HCT116 (cell line): ENCODE measurements around the gene CNTNAP2. TPM values are rescaled to one million over a fixed set of nuclear protein-coding genes. Genes with fewer than 3 reads are reported as not detected.

Experiments used
- ATAC-seq: fragments of 200-7000 bp; cut with Tn5 transposase; 2 replicates; pipeline ENCODE4 v1.9.1; 2020; ENCODE audit warnings: mild to moderate bottlenecking, moderate library complexity
- BruUV-seq: library from RNA; stranded (reverse); fragments of 400-500 nt; replicated peaks from 2 replicates; lab custom pipeline; 2021; lab: Mats Ljungman, UMichigan
- CTCF ChIA-PET: fragments of 300-600 bp; sonication (Branson Sonifier 250); formaldehyde crosslinking; loops from one replicate; lab custom pipeline; 2021; ENCODE audit warnings: antibody characterized with exemption; lab: Charles Lee
- POLR2A ChIA-PET: fragments of 300-600, 350-600 bp; sonication (Branson Sonifier 250); formaldehyde crosslinking; loops from one replicate; lab custom pipeline; 2021; ENCODE audit warnings: antibody characterized with exemption; lab: Charles Lee
- RAD21 ChIA-PET, 2 experiments: fragments of 300-600 bp; sonication (Branson Sonifier 250); formaldehyde crosslinking; loops; one replicate each; lab custom pipeline; 2023; ENCODE audit warnings: low total read pairs in 2 of 2; ENCODE audit not compliant: uncharacterized antibody in 2 of 2, unreplicated experiment in 2 of 2, low non-redundant PET in 1 of 2; lab: Charles Lee
- DNase-seq: peaks from one replicate; pipeline ENCODE4 v3.0.0-alpha.2; 2010; ENCODE audit warnings: low read depth, low spot score
- H2AFZ ChIP-seq: fragments of 200-600 bp; shearing (Covaris generic), sonication (generic); 2 replicates; pipeline ENCODE4 v1.6.1; 2017; ENCODE audit warnings: low read depth, mixed run types, mixed read lengths, antibody characterized with exemption, low read length; ENCODE audit not compliant: poor library complexity, severe bottlenecking
- H3K27ac ChIP-seq: 2 replicates; pipeline ENCODE4 v1.5.1; 2012; ENCODE audit warnings: low read depth, low read length
- H3K27me3 ChIP-seq: fragments of 200-600 bp; sonication (generic); 2 replicates; pipeline ENCODE4 v1.6.1; 2016; ENCODE audit warnings: mixed run types, low read length, mixed read lengths; ENCODE audit not compliant: insufficient read depth
- H3K36me3 ChIP-seq, 2 experiments: fragments of 200-500 bp in 1 of 2; fragments of 200-600 bp in 1 of 2; sonication (Bioruptor generic) in 1 of 2; sonication (generic) in 1 of 2; 2 replicates each; pipeline versions ENCODE4 v1.5.1 to v1.6.1; 2014 to 2016; ENCODE audit warnings: low read length in 2 of 2, inconsistent platforms in 1 of 2, mixed read lengths in 1 of 2, mixed run types in 1 of 2; ENCODE audit not compliant: insufficient read depth in 2 of 2, control insufficient read depth in 1 of 2
- H3K4me1 ChIP-seq, 2 experiments: fragments of 200-600 bp in 1 of 2; sonication (generic) in 1 of 2; 2 replicates each; pipeline versions ENCODE4 v1.5.1 to v1.6.1; 2012 to 2017; ENCODE audit warnings: low read length in 2 of 2, inconsistent platforms in 1 of 2, mild to moderate bottlenecking in 1 of 2, mixed read lengths in 1 of 2, mixed run types in 1 of 2, moderate library complexity in 1 of 2; ENCODE audit not compliant: insufficient read depth in 2 of 2, control insufficient read depth in 1 of 2
- H3K4me2 ChIP-seq: fragments of 200-600 bp; sonication (generic); 2 replicates; pipeline ENCODE4 v1.6.1; 2017; ENCODE audit warnings: mixed run types, low read length, mixed read lengths
- H3K4me3 ChIP-seq, 2 experiments: fragments of 200-600 bp in 1 of 2; sonication (generic) in 1 of 2; replicated peaks in 1 of 2; 2 replicates each; pipeline ENCODE4 v1.5.1; 2011 to 2016; ENCODE audit warnings: low read length in 2 of 2, control low read depth in 1 of 2, low read depth in 1 of 2, mild to moderate bottlenecking in 1 of 2, mixed read lengths in 1 of 2, mixed run types in 1 of 2
- H3K79me2 ChIP-seq: fragments of 200-600 bp; sonication (generic); 2 replicates; pipeline ENCODE4 v1.6.1; 2017; ENCODE audit warnings: mild to moderate bottlenecking, mixed run types, low read length, moderate library complexity, mixed read lengths; ENCODE audit not compliant: insufficient read depth
- H3K9ac ChIP-seq: fragments of 200-600 bp; sonication (generic); 2 replicates; pipeline ENCODE4 v1.6.1; 2016; ENCODE audit warnings: low read length, mixed read lengths
- H3K9me2 ChIP-seq: fragments of 200-600 bp; sonication (generic), shearing (Covaris generic); 2 replicates; pipeline ENCODE4 v1.6.1; 2017; ENCODE audit warnings: mixed run types, mild to moderate bottlenecking, moderate library complexity; ENCODE audit not compliant: insufficient read depth
- H3K9me3 ChIP-seq, 2 experiments: fragments of 200-500 bp in 1 of 2; fragments of 200-600 bp in 1 of 2; sonication (Bioruptor generic) in 1 of 2; sonication (generic) in 1 of 2; 2 replicates each; pipeline ENCODE4 v1.6.1; 2014 to 2017; ENCODE audit warnings: low read length in 2 of 2, mixed read lengths in 2 of 2, inconsistent platforms in 1 of 2, low read depth in 1 of 2, mild to moderate bottlenecking in 1 of 2, mixed run types in 1 of 2, moderate library complexity in 1 of 2; ENCODE audit not compliant: control insufficient read depth in 1 of 2, insufficient read depth in 1 of 2
- H4K20me1 ChIP-seq: fragments of 200-600 bp; sonication (generic), shearing (Covaris generic); 2 replicates; pipeline ENCODE4 v1.6.1; 2017; ENCODE audit warnings: mixed run types, mild to moderate bottlenecking, moderate library complexity; ENCODE audit not compliant: insufficient read depth
- ATF3 ChIP-seq: IDR thresholded peaks from 2 replicates; pipeline ENCODE4 v1.6.1; 2012
- CBX3 ChIP-seq: IDR thresholded peaks from 2 replicates; pipeline ENCODE4 v1.6.1; 2012; ENCODE audit warnings: low read depth
- CEBPB ChIP-seq: IDR thresholded peaks from 2 replicates; pipeline ENCODE4 v1.6.1; 2012; ENCODE audit warnings: low read depth
- CTCF ChIP-seq, 3 experiments: fragments of 200-600 bp in 1 of 3; sonication (generic) in 1 of 3; IDR thresholded peaks in 2 of 3; conservative IDR thresholded peaks in 1 of 3; 2 replicates each; pipeline ENCODE4 v1.5.1; 2012 to 2017; ENCODE audit warnings: low read depth in 2 of 3, low read length in 2 of 3, antibody characterized with exemption in 1 of 3, borderline replicate concordance in 1 of 3, control low read depth in 1 of 3, mild to moderate bottlenecking in 1 of 3, mixed read lengths in 1 of 3, mixed run types in 1 of 3, moderate library complexity in 1 of 3; ENCODE audit not compliant: insufficient read depth in 1 of 3
- EGR1 ChIP-seq: IDR thresholded peaks from 2 replicates; pipeline ENCODE4 v1.6.1; 2012; ENCODE audit warnings: low read depth
- ELF1 ChIP-seq: IDR thresholded peaks from 2 replicates; pipeline ENCODE4 v1.6.1; 2012; ENCODE audit warnings: low read depth, borderline replicate concordance
- EZH2 ChIP-seq: fragments of 200-600 bp; sonication (generic); IDR thresholded peaks from 2 replicates; pipeline ENCODE4 v1.6.1; 2017; ENCODE audit warnings: antibody characterized with exemption, mixed run types
- FOSL1 ChIP-seq: IDR thresholded peaks from 2 replicates; pipeline ENCODE4 v1.6.1; 2012; ENCODE audit warnings: low read depth
- JUND ChIP-seq: IDR thresholded peaks from 2 replicates; pipeline ENCODE4 v1.6.1; 2012
- POLR2A ChIP-seq: IDR thresholded peaks from 2 replicates; pipeline ENCODE4 v1.7.0; 2011; ENCODE audit warnings: borderline replicate concordance; ENCODE audit not compliant: insufficient read depth, insufficient read length; ENCODE audit errors: extremely low read depth
- POLR2AphosphoS5 ChIP-seq: IDR thresholded peaks from 2 replicates; pipeline ENCODE4 v1.6.1; 2011; ENCODE audit warnings: mild to moderate bottlenecking, low read depth, low read length, moderate library complexity
- REST ChIP-seq: IDR thresholded peaks from 2 replicates; pipeline ENCODE4 v1.6.1; 2012; ENCODE audit warnings: low read depth
- SIN3A ChIP-seq: IDR thresholded peaks from 2 replicates; pipeline ENCODE4 v1.6.1; 2012; ENCODE audit warnings: low read depth
- SRF ChIP-seq: IDR thresholded peaks from 2 replicates; pipeline ENCODE4 v1.6.1; 2012; ENCODE audit warnings: low read depth
- ZBTB33 ChIP-seq: IDR thresholded peaks from 2 replicates; pipeline ENCODE4 v1.6.1; 2011; ENCODE audit warnings: mild to moderate bottlenecking, low read length, moderate library complexity; ENCODE audit not compliant: insufficient replicate concordance; ENCODE audit errors: extremely low read depth
- intact Hi-C: fragments of 100-400 bp; cut with micrococcal nuclease; formaldehyde crosslinking; loops from 2 replicates; pipeline ENCODE4 v1.10.0; 2022
- total RNA-seq: library from RNA; stranded (reverse); gene quantifications from one replicate; pipeline ENCODE4 v1.2.1, GENCODE V29; 2021; ENCODE audit not compliant: unreplicated experiment

CNTNAP2 gene
- total RNA-seq, 1 experiment from 2014 or later: 0.37 TPM

GRCh38 chr7:148147438-148147837 lies 2030.8 kb downstream of the CNTNAP2 start:
- no peaks in the 10 kb centered on the region for H3K4me1 ChIP-seq
- no peak overlapping the region for H3K27ac ChIP-seq
- CTCF ChIA-PET: interaction anchor here (0.7 kb wide), 1 partner anchor 843 kb away, joined by 4 read pairs; no protein-coding TSS in a partner anchor
- DNase-seq: no peak
- intact Hi-C loops: no loop called here
- TF ChIP-seq POLR2AphosphoS5 (no peak), JUND (no peak), SIN3A (no peak), SRF (no peak)
- H3K9ac ChIP-seq: no peak overlapping the region
- H3K9me2 ChIP-seq: no peaks in the 10 kb centered on the region
- H3K36me3 ChIP-seq: no peaks in the 10 kb centered on the region
- RAD21 ChIA-PET: no interaction called here
- no TSS peak for BruUV-seq
- no peak overlapping the region for H3K4me3 ChIP-seq
- POLR2A ChIA-PET: no interaction called here
- H2AFZ ChIP-seq: no peak overlapping the region
- no peaks in the 10 kb centered on the region for H3K27me3 ChIP-seq
- no peak for ATAC-seq
- H3K4me2 ChIP-seq: no peak overlapping the region
- H3K79me2 ChIP-seq: no peaks in the 10 kb centered on the region
- H3K9me3 ChIP-seq: no peaks in the 10 kb centered on the region
- H4K20me1 ChIP-seq: no peaks in the 10 kb centered on the region

GRCh38 chr7:148148456-148148855 lies 2031.9 kb downstream of the CNTNAP2 start:
- intact Hi-C loops: no loop called here
- no peak overlapping the region for H2AFZ ChIP-seq
- no peak overlapping the region for H3K9ac ChIP-seq
- no peaks in the 10 kb centered on the region for H4K20me1 ChIP-seq
- no peak overlapping the region for H3K4me3 ChIP-seq
- ChIA-PET POLR2A (no interaction called here), RAD21 (no interaction called here), CTCF (no interaction called here)
- no peaks in the 10 kb centered on the region for H3K4me1 ChIP-seq
- H3K9me3 ChIP-seq: no peaks in the 10 kb centered on the region
- ATAC-seq (no peak), DNase-seq (no peak)
- H3K27me3 ChIP-seq: no peaks in the 10 kb centered on the region
- no peaks in the 10 kb centered on the region for H3K79me2 ChIP-seq
- H3K36me3 ChIP-seq: no peaks in the 10 kb centered on the region
- H3K9me2 ChIP-seq: no peaks in the 10 kb centered on the region
- no TSS peak for BruUV-seq
- no peak overlapping the region for H3K27ac ChIP-seq
- no peak overlapping the region for H3K4me2 ChIP-seq
- no peak for TF ChIP-seq EZH2
- TF ChIP-seq FOSL1: no peak
- no peak for TF ChIP-seq CTCF (IDR thresholded peaks at IDR 0.05 in 2 of 3, conservative IDR thresholded peaks at IDR 0.05 in 1 of 3; ENCODE audit: borderline replicate concordance in 1 of 3, insufficient read depth in 1 of 3, low read depth in 2 of 3, low read length in 2 of 3)
- TF ChIP-seq ELF1: no peak
- TF ChIP-seq ZBTB33: no peak
- TF ChIP-seq REST: no peak
- TF ChIP-seq SRF: no peak
- TF ChIP-seq ATF3: no peak
- TF ChIP-seq CBX3: no peak
- no peak for TF ChIP-seq POLR2A
- no peak for TF ChIP-seq CEBPB
- TF ChIP-seq EGR1: no peak
